ENCODE measurements around the gene MRGPRG. TPM values are rescaled to one million over a fixed set of nuclear protein-coding genes. Genes with fewer than 3 reads are reported as not detected.

Gene MRGPRG
- polyA plus RNA-seq, 1 donor from 2014 or later, result not detected

DNA sequence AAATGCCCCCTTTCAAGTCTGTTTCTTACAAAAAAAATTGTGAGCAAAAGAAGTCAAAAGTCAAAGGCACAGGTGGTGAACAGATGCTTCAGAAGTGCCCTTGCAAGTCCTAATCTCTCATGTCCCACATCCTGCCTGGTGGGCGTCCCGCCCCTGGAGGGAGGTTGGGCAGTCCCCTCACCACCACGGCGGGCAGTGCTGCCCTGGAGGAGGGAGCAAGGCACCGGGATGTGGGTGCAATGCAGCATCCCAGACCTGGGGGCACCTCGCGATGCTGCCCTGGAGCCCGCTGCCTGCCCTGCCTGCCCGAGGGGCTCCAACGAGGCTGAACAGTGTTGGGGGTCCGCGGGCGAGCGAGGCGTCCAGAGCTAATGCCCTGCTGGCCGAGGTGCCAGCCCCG is 15.9 kb downstream of the MRGPRG start:
- no peaks in the 10 kb centered on the region for H3K9me3 ChIP-seq (ENCODE audit: low read length)
- no peaks in the 10 kb centered on the region for H3K36me3 ChIP-seq (ENCODE audit: insufficient read depth, low read length)
- H3F3A ChIP-seq (ENCODE audit: insufficient read depth, low read length, poor library complexity, severe bottlenecking), result no peaks in the 10 kb centered on the region
- H3K4me3 ChIP-seq (ENCODE audit: low read length), result peak overlapping the region; percentile 59
- no peak overlapping the region for H3K4me2 ChIP-seq (ENCODE audit: low read length)
- H3K9me2 ChIP-seq (ENCODE audit: insufficient read depth, low read length), result no peaks in the 10 kb centered on the region
- no peak overlapping the region for H2AFZ ChIP-seq (ENCODE audit: low read depth, low read length)
- H3K79me2 ChIP-seq (replicated peaks; ENCODE audit: insufficient read depth, low read length), result no peaks in the 10 kb centered on the region
- H3K27ac ChIP-seq (ENCODE audit: low read length), result no peak overlapping the region
- TF ChIP-seq RAD21 (conservative IDR thresholded peaks at IDR 0.05) (no peak), MXI1 (conservative IDR thresholded peaks at IDR 0.05; ENCODE audit: poor library complexity, severe bottlenecking) (no peak), TAF1 (IDR thresholded peaks at IDR 0.05; ENCODE audit: low read depth) (no peak), EZH2 (IDR thresholded peaks at IDR 0.05; ENCODE audit: borderline replicate concordance, insufficient read depth, low read length, poor library complexity, severe bottlenecking) (no peak), SMC3 (conservative IDR thresholded peaks at IDR 0.05; ENCODE audit: poor library complexity) (no peak), POLR2AphosphoS5 (IDR thresholded peaks at IDR 0.05) (no peak), EP300 (conservative IDR thresholded peaks at IDR 0.05; ENCODE audit: poor library complexity, severe bottlenecking) (no peak)
- TF ChIP-seq, protein P1, sequence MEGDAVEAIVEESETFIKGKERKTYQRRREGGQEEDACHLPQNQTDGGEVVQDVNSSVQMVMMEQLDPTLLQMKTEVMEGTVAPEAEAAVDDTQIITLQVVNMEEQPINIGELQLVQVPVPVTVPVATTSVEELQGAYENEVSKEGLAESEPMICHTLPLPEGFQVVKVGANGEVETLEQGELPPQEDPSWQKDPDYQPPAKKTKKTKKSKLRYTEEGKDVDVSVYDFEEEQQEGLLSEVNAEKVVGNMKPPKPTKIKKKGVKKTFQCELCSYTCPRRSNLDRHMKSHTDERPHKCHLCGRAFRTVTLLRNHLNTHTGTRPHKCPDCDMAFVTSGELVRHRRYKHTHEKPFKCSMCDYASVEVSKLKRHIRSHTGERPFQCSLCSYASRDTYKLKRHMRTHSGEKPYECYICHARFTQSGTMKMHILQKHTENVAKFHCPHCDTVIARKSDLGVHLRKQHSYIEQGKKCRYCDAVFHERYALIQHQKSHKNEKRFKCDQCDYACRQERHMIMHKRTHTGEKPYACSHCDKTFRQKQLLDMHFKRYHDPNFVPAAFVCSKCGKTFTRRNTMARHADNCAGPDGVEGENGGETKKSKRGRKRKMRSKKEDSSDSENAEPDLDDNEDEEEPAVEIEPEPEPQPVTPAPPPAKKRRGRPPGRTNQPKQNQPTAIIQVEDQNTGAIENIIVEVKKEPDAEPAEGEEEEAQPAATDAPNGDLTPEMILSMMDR (IDR thresholded peaks at IDR 0.05; ENCODE audit: poor library complexity, severe bottlenecking), result no peak
- TF ChIP-seq, protein P2, sequence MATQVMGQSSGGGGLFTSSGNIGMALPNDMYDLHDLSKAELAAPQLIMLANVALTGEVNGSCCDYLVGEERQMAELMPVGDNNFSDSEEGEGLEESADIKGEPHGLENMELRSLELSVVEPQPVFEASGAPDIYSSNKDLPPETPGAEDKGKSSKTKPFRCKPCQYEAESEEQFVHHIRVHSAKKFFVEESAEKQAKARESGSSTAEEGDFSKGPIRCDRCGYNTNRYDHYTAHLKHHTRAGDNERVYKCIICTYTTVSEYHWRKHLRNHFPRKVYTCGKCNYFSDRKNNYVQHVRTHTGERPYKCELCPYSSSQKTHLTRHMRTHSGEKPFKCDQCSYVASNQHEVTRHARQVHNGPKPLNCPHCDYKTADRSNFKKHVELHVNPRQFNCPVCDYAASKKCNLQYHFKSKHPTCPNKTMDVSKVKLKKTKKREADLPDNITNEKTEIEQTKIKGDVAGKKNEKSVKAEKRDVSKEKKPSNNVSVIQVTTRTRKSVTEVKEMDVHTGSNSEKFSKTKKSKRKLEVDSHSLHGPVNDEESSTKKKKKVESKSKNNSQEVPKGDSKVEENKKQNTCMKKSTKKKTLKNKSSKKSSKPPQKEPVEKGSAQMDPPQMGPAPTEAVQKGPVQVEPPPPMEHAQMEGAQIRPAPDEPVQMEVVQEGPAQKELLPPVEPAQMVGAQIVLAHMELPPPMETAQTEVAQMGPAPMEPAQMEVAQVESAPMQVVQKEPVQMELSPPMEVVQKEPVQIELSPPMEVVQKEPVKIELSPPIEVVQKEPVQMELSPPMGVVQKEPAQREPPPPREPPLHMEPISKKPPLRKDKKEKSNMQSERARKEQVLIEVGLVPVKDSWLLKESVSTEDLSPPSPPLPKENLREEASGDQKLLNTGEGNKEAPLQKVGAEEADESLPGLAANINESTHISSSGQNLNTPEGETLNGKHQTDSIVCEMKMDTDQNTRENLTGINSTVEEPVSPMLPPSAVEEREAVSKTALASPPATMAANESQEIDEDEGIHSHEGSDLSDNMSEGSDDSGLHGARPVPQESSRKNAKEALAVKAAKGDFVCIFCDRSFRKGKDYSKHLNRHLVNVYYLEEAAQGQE (IDR thresholded peaks at IDR 0.05; ENCODE audit: borderline replicate concordance), result no peak
- no peak overlapping the region for H3K9ac ChIP-seq (ENCODE audit: low read length)
- no peaks in the 10 kb centered on the region for H4K20me1 ChIP-seq (ENCODE audit: insufficient read depth)
- H3K27me3 ChIP-seq (ENCODE audit: insufficient read depth, low read depth, low read length), result peaks cover 25% of the 10 kb centered on the region

DNA sequence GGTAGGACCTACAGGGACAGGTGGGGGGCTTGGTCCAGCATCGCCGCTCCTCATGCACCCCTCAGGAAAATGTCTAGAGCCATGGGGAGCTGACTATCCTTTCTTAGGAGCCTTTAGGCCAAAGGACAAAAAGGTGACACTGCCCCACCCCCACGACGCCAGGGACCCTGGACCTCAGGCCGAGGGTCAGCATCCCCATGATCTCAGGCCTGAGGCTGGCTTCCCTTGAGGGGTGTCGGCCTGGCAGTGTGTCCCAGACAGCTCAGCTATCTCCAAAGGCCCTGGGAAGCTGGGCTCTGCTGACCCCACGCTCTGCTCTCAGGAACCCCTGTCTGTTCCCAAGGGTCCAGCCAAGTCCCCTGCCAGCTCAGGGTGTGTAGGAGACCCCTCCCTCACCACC is 16.3 kb downstream of the MRGPRG start:
- peaks cover 25% of the 10 kb centered on the region for H3K27me3 ChIP-seq (ENCODE audit: insufficient read depth, low read depth, low read length)
- no peaks in the 10 kb centered on the region for H3F3A ChIP-seq (ENCODE audit: insufficient read depth, low read length, poor library complexity, severe bottlenecking)
- no peaks in the 10 kb centered on the region for H3K79me2 ChIP-seq (replicated peaks; ENCODE audit: insufficient read depth, low read length)
- no peaks in the 10 kb centered on the region for H3K9me2 ChIP-seq (ENCODE audit: insufficient read depth, low read length)
- no peaks in the 10 kb centered on the region for H3K36me3 ChIP-seq (ENCODE audit: insufficient read depth, low read length)
- H3K4me3 ChIP-seq (ENCODE audit: low read length), result no peak overlapping the region
- no peak overlapping the region for H2AFZ ChIP-seq (ENCODE audit: low read depth, low read length)
- H3K4me2 ChIP-seq (ENCODE audit: low read length), result no peak overlapping the region
- no peaks in the 10 kb centered on the region for H3K9me3 ChIP-seq (ENCODE audit: low read length)
- no peak overlapping the region for H3K9ac ChIP-seq (ENCODE audit: low read length)
- TF ChIP-seq, protein P2 (IDR thresholded peaks at IDR 0.05; ENCODE audit: borderline replicate concordance), result no peak
- TF ChIP-seq TAF1 (IDR thresholded peaks at IDR 0.05; ENCODE audit: low read depth), result no peak
- H3K27ac ChIP-seq (ENCODE audit: low read length), result no peak overlapping the region
- no peaks in the 10 kb centered on the region for H4K20me1 ChIP-seq (ENCODE audit: insufficient read depth)

Data from neural cell (in vitro differentiated cells).